Activated CD4-positive, alpha-beta T cell treated with anti-CD3 and anti-CD28 coated beads, Interleukin-2, amount 50 U/mL, for 24 hours (primary cell): ENCODE results near the gene ABCA6.

Source experiments
- DNase-seq, 2 donors: peaks; one replicate each; pipeline ENCODE4 v3.0.0-alpha.2; 2020; ENCODE audit warnings: low read depth in 1 of 2, low spot score in 1 of 2

The ABCA6 gene

GRCh38 chr17:69142175-69142802 is 594 bp upstream of the ABCA6 start:
- no peak for DNase-seq

- no peak for DNase-seq
Observed at GRCh38 chr17:69134112-69134511, 7.6 kb downstream of the ABCA6 start.

- no peak for DNase-seq
Observed at GRCh38 chr17:69130627-69131296, 10.9 kb downstream of the ABCA6 start.

- no peak for DNase-seq
Observed at GRCh38 chr17:69123626-69124025, 18.1 kb downstream of the ABCA6 start.

DNA sequence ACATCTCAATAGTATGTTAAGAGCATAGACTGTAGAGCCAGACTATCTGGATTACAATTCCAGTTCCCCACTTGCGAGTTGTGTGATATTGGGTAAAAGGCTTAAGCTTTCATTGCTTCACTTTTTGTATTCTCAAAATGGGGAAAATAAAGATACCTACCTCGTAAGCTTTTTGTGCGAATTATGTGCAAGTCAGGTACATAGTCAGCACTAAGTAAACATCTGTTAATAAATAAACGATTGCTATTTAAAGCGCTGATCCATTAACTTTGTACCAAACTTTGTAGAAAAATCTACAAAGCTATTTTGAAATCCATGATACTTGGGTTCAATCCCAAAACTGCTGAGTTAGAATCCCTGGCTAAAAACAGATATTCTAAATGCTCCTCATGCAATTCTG is 19.6 kb downstream of the ABCA6 start:
- no peak for DNase-seq

DNA sequence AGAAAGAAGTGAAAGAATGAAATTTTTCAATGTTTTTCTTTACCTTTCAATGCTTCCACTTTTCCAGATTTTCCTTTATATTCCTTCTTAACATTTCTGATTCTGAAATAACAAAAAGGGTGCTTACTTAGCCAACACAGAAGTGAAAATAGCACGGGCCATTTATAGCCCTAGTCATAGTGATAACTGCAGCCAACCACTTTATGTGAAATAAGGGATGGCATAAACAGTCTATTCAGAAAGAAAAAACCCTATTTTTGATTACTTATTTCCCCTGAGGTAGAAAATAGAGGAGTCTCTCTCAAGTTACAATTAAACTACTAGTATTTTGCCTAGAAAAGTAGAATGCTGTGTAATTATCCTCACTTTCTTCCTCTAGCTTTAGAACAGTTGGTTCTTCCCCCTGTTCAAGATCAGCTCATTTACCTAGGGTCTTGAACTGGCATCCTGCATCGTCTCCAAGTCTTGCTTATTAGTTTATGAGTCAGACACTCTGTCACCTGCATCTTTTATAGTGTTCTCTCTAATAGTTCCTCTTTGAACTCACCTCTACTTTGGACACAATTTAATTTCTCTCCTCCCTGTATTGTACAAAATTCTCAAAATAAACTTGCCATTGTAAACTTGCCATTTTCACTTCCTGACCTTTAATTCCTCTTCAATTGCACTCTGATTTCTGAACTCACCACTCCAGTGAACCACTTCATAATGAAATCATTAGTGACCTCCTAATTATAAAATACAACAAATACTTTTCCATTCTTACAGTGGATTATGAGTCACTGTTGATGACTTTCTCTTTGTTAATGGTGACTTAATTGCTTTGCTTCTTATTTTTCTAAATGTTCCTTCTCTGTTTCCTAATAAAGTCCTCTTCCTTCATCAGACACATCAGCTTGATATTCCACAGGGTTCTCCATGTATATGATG is 23.6 kb downstream of the ABCA6 start:
- DNase-seq, result no peak

- no peak for DNase-seq
Observed at GRCh38 chr17:69111794-69112193, 29.9 kb downstream of the ABCA6 start.

DNA sequence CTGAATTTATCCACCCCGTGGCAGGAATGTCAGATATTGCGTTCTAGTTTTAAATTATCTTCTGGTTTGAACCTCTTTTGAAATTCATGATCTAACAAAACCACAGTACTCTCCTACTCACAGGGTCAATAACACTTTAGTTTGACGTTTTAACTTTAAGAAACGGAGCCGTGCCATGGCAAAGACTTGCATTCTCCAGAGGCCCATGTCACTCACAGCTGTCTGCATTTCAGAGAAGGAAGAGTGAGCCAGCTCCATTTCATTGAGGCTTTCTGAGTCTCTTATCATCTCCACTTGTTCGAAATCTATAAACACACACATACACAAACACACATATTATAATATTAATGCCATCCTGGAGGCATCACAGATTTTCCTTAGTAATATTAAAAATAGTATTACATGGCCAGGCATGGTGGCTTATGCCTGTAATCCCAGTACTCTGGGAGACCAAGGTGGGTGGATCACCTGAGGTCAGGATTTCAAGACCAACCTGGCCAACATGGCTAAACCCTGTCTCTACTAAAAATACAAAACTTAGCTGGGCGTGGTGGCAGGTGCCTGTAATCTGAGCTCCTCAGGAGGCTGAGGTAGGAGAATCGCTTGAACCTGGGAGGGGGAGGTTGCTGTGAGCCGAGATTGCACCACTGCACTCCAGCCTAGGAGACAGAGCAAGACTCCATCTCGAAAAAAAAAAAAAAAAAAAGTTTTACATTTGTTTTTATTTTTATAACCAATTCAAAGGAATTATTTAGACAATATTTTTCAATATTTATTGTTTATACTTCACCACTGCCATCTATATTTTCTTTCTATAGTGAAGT is 35.6 kb downstream of the ABCA6 start:
- DNase-seq, result no peak

DNA sequence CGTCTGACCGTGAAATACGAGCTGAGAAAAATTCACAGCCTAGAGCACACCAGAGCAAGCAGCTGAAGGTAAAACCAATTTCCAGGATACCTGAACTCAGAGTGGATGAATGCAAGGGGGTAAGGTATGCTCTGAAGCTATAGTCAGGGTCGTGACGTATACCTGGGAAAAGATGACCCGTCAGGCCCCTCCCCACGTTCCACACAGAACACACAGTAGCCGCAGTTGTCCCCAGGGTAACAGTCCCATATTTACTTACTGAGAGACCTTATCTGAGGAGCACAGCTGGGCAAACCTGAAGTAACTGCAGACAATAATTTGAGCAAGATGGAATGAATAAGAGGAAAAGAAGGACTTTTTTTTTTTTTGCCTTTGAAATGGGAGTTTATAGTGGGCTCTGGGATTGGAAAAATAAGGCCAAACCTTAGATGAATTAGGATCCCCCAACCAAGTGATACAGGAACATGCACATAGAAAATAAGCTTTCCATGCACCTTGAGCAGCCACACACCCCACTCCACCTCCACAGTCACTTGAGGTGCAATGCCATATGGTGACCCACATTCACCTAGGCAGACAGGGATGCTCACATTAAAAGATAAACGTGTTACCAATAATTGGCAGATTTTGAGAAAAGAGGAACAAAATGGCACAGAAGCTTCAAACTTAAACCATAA is 38.0 kb downstream of the ABCA6 start:
- no peak for DNase-seq

DNA sequence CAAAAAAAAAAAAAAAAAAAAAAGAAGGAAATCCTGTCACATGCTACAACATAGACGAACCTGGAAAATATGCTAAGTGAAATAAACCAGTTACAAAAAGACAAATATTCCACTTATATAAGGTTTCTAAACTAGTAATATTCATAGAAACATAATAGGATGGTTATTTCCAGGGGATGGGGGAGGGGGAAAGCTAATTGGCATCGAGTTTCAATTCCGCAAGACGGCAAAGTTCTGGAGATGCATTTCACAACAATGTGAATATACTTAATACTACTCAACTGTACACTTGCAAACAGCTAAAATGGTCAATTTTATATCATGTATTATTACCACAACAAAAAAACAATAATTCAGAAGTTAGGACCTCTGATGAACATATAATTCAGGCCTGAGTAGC is 43.1 kb downstream of the ABCA6 start:
- no peak for DNase-seq

DNA sequence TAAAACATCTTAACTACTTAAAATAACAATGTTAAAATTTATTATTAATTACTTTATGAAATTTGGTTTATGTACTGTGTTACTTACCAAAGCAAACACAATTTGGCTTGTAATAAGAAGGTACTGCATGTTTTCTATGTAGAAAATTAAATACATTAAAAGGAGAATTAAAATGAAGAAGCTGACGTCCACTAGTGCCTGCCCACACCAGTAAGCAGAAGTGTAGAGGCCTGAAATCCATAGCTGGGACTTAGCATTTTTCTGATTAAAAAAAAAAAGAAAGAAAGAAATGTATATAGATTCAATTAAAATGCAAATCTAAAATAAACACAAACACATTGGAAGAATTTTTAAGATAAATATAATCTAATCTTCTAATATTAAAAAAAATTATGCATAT is 45.2 kb downstream of the ABCA6 start:
- no peak for DNase-seq

DNA sequence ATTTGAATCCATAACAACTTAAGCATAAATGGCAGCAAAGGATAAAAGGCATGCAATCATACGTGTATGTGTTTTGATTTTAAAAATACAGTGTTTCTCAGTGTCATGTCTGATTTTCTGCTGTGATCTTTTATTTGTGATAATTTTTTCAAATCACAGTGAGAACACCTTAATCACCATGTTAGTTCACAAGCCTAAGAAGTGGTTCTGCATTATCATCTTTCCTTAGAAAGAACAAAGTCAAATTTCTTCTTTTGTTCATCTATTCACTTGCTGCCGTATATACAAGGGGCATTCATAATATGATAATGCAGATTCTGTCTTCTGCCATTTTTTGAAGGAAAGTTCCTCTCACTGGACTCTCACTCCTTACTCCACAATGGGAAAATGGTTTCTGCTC is 47.7 kb downstream of the ABCA6 start:
- DNase-seq, result no peak

GRCh38 chr17:69093279-69093789 is 48.4 kb downstream of the ABCA6 start:
- no peak for DNase-seq

DNA sequence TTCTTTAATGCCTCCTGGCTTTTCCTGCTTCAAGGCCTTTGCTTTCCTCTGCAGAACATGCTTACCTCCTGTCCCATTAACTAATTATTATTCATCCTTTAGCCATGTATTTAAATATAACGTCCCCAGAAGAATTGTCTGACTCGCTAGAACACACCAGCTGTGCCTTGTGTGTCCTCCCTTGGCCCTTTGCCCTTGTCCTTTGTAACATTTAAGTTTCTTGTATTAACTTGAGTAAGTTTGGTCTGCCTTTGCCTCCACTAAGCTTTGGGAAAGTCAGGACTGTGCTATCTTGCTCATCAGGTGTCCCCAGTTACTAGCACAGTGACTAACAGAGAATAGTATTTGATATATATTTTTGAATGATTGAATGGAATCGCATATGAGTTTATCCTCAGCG is 51.3 kb downstream of the ABCA6 start:
- no peak for DNase-seq

- no peak for DNase-seq
Observed at GRCh38 chr17:69088643-69089200, 53.0 kb downstream of the ABCA6 start.

DNA sequence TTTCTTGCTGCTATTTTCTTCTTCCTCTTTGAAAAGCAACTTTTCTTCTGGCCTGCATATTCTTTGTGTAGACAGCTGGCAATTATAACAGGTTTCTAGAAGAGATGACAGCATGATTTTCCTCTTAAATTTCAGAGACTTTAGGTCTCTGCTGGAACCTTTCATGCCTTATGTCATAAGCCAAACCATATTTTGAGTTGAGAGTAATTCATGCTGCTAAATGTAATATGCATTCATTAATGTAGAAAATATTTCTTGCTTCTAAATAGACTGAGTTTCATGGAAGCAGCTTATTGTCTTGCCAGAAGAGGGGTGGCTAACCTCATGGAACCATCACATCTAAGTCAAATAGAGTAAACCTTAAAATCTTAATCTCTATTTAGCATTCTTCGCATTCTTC is 55.1 kb downstream of the ABCA6 start:
- no peak for DNase-seq

GRCh38 chr17:69084911-69085310 is 56.8 kb downstream of the ABCA6 start:
- DNase-seq, result no peak

DNA sequence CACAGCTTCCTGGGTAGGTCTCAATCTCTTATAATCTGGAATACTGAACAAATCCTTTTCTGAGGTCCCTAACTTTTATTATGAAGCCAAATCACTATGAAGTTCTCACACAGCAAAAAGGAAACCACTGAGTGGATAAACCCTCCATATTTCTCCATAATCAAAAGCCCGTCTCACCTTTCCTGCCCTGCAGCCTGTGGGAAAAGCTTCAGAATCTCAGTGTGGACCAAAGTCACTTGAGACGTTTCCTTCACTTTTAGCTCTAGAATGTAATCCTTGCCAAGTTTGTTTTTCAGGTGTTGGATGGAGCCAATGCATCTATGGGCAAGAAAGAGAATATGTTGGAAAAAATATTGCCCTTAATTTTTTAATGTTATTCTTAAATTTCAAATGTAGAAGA is 59.0 kb downstream of the ABCA6 start:
- DNase-seq, result no peak

DNA sequence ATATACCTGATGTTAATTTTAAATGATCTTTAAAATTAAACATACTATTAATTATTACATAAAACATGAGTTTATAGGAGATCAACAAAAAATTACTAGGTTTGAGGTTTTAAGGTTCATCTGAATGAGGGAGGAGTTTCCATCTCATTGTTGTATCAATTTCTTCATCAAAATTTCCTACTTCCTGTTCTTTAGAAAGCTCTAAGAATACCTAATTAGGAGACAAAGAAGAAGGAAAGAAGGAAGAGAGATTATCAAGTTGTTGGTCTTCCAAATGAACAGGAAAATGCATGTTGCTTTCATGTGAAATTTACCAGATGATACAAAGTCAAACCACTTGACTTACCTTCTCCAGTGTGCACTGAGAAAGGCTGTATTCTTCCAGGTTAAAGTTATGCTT is 62.8 kb downstream of the ABCA6 start:
- DNase-seq, result no peak

DNA sequence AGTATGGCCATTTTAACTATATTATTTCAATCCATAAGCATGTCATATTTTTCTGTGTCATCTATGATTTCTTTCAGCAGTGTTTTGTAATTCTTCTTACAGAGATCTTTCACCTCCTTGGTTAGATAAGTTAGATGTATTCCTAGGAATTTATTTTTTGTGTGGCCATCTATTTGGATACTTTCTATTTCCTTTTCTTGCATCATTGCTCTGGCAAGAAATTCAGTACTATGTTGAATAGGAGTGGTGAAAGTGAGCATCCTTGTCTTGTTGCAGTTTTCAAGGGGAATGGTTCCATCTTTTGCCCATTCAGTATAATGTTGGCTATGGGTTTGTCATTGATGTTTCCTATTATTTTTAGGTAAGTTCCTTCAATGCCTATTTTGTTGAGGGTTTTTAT is 65.9 kb downstream of the ABCA6 start:
- DNase-seq, result no peak
